Stimulated activated CD4-positive, alpha-beta T cell treated with anti-CD3 and anti-CD28 coated beads, TNF-alpha, amount 100 ng/mL, for 48 hours (primary cell): ENCODE measurements around the gene NPIPB4.
"Not testable (repeated sequence)": the region's sequence is repeated elsewhere in the genome, so short reads cannot be mapped to it uniquely, and the experiment has no call there.

Experiments used
- DNase-seq, 3 donors: peaks; one replicate each; pipeline ENCODE4 v3.0.0-alpha.2; 2020; ENCODE audit warnings: low read depth in 3 of 3

NPIPB4 gene

GRCh38 chr16:21857656-21858055, at the start of gene NPIPB4:
Gene NPIPB4, minus strand, starts transcription at chr16:21857756. Its CDS starts 378 bp downstream, at chr16:21857378.
- DNase-seq = not testable (repeated sequence)

DNA sequence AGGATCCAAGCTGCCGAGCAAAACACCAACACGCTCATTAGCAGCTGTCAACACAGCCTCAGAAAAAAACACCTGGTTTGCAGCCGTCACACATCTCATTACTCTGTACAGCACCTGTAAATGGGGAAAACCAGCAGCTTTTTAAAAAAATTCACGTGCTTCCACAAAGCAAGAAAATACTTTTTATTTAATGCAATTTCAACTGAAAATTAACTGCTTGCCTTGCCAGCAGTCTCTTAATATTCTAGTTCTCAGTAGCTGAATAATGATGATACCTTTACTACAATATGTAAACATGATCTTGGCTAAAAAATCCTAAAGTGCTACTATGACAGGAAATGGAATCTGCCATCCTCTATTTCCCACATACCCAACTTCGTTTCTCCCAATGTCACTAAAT, 41.4 kb upstream of the NPIPB4 start:
- DNase-seq = not testable (repeated sequence)

DNA sequence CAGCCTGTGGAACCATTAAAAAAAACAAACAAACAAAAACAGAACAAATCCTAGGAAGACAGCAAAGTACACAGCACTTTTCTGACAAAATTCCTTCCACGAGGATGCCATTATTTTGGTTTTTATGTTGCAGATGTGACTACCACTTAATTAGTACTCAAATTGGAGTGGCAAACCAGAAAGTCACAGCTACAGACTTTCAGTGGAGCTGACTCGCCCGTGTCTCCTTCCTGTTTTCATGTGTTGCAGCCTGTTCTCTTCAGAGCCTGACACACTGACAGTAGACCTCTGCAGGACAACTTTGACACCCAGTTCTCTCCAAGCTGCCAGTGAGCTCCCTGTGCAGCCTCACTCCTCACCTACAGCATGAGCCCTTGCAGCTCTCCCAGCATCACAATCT, 24.4 kb upstream of the NPIPB4 start:
- DNase-seq = peak in 2 of 3 donors; percentile 0 to 16

DNA sequence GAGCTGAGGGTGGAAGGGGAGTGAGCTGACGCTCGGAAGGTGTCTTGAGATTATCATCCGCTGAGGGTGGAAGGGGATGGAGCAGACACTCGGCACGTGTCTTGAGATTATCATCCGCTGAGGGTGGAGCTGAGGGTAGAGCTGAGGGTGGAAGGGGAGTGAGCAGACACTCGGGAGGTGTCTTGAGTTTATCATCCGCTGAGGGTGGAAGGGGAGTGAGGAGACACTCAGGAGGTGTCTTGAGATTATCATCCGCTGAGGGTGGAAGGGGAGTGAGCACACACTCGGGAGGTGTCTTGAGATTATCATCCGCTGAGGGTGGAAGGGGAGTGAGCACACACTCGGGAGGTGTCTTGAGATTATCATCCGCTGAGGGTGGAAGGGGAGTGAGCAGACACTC, 20.4 kb downstream of the NPIPB4 start:
- not testable (repeated sequence) for DNase-seq

GRCh38 chr16:21836334-21836733, 21.2 kb downstream of the NPIPB4 start:
- DNase-seq = not testable (repeated sequence)

- not testable (repeated sequence) for DNase-seq
Observed at GRCh38 chr16:21835747-21836146, 21.8 kb downstream of the NPIPB4 start.

- DNase-seq = not testable (repeated sequence)
Observed at GRCh38 chr16:21834211-21834610, 23.3 kb downstream of the NPIPB4 start.

- not testable (repeated sequence) for DNase-seq
Observed at GRCh38 chr16:21829929-21830328, 27.6 kb downstream of the NPIPB4 start.

DNA sequence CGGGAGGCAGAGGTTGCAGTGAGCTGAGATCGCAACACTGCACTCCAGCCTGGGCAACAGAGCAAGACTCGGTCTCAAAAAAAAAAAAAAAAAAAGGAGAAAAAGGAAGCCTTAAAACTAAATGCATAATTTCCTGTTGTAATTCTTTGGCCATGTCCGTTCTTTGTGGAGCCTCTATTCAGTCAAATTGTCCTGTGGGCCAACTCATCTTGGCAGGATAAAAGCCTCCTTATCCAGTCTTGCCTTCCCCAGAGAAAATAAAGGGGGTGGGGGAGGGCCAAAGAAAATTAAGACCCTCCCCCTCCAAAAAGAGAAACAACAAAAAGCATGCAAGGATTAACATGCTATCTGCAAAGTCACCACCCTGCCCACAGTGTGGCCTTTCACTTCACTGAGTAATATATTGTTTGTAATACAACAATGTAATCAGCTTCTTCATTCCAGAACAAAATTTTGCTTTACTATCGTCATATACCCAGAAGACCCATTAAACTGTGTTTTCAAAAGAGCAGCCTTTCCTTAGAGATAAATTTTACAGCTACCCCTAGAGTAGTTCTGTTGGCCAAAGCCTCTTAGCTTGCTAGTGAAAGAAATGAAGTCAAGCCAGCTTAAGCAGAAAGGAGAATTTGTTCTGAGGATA, 31.4 kb downstream of the NPIPB4 start:
- not testable (repeated sequence) for DNase-seq

DNA sequence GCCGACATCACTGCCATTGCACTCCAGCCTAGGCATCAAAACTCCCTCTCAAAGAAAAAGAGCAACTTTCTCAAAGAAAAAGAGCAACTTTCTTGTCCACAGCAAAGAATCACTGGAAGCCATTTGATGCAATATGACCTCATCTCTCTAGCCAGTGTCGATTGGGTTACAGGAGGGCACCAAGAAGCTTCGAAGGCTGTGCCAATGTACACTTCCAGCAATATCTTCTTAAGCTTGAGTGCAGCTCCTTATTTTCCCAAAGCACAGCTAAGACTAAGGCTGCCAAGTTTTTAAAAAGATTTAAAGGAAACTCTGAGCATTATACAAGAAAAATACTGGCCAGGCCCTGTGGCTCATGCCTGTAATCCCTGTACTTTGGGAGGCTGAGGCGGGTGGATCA, 32.0 kb downstream of the NPIPB4 start:
- not testable (repeated sequence) for DNase-seq

- DNase-seq = not testable (repeated sequence)
Observed at GRCh38 chr16:21823258-21823657, 34.3 kb downstream of the NPIPB4 start.

DNA sequence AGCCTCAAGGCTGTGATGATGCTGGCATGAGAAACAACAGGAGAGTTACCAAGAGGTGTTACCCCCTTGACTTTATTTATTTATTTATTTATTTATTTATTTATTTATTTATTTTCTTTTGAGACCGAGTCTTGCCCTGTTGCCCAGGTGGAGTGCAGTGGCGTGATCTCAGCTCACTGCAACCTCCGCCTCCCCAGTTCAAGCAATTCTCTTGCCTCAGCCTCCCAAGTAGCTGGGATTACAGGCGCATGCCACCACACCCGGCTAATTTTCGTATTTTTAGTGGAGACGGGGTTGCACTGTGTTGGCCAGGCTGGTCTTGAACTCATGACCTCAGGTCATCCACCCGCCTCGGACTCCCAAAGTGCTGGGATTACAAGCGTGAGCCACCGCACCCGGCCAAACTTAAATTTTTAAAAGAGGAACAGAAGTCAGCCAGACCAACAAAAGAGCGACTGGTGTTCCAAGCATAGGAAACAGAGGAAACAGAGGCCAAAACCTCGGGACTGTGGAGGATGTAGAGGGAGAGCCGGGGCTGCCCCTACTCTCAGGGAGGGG, 36.6 kb downstream of the NPIPB4 start:
- not testable (repeated sequence) for DNase-seq

DNA sequence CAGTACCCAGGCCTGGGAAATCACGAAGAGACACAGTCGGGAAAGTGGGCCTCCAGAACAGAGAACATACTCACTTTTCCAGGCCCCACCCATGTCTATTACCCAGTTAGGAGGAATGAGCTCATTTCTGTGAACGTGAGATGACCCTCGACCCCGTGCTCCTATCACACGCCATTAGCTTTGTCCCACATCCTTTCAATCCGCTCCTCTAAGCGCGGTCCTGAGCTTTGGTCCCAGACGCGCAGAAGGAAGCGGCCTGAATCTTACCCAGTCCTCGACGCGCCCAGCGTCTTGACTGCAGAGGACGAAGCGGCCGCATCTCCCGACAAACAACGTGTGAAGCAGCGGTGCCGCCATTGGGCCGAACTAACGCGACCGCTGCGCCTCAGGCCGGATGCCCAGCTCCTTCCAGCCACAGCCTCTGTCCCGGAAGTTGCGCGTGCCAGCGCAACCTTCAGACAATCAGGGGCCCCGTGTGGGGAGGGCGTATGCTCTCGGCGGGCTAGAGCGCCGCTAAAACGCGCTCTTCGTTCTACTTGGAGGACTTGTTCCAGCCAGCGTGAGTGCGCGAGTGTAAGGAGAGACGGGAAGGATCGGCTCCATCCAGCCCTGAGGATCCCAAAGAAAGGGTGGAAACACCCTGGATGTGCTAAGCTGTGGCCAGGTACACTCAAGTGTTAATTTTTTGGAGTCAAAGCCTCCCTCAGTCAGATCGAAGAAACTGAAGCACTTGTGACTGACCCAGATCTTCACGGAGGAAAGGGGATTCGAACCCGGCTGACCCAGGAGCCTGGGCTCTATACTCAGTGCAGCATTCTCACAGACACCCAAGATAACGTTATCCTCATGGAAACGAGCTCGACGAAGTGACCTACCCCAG, 37.3 kb downstream of the NPIPB4 start:
- DNase-seq = peak; percentile 44 to 60 (median 53)

- DNase-seq = not testable (repeated sequence)
Observed at GRCh38 chr16:21819617-21820016, 37.9 kb downstream of the NPIPB4 start.

- not testable (repeated sequence) for DNase-seq
Observed at GRCh38 chr16:21817012-21817411, 40.5 kb downstream of the NPIPB4 start.

DNA sequence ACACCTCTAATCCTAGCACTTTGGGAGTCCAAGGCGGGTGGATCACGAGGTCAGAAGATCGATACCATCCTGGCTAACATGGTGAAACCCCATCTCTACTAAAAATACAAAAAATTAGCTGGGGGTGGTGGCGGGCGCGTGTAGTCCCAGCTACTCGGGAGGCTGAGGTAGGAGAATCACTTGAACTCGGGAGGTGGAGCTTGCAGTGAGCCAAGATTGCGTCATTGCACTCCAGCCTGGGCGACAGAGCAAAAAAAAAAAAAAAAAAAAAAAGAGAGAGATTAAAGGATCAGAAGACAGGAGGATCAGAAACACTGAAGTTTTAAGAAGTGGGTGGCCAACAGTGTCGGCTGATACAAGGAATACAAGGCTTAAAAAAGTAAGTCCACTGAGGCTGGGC, 41.9 kb downstream of the NPIPB4 start:
- not testable (repeated sequence) for DNase-seq

DNA sequence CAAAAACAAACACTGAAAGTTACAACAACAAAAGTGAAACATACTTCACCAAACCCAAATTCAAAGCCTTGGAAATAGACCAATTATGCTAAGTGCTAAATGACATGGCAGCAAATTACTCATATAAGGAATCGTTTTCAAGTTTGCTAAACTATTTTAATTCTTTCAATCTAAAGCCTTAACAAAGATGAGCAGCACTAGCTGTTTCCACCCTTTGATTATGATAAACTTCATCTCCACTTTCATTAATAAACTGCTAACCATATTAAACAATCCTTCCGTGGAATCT, 55.2 kb downstream of the NPIPB4 start:
- not testable (repeated sequence) for DNase-seq

- DNase-seq = not testable (repeated sequence)
Observed at GRCh38 chr16:21801538-21802374, 55.8 kb downstream of the NPIPB4 start.

GRCh38 chr16:21798601-21799000, 59.0 kb downstream of the NPIPB4 start:
- DNase-seq = not testable (repeated sequence)

DNA sequence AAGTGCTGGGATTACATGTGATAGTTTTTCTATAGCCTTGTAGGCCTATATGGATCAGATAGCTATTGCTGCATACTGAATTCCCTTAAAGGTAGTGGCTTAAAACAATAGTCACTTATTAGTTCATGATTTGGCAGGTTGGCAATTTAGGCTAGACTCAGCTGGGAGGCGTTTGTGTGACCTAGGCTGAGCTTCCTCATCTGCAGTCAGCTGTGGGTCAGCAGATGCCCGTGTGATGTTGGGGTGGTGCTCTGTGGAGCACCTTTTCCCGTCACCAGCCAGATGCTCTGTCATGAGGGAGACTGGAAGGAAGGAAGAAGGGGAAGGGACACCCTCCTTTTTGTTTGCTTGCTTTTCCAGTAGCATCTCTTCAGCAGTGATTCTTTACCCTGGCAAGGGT, 64.2 kb downstream of the NPIPB4 start:
- not testable (repeated sequence) for DNase-seq

- DNase-seq = not testable (repeated sequence)
Observed at GRCh38 chr16:21790506-21790905, 67.0 kb downstream of the NPIPB4 start.
